Brain microvascular endothelial cell (primary cell): ENCODE results near the gene TGM1.

ENCODE experiments used
- DNase-seq: peaks from one replicate; pipeline ENCODE4 v3.0.0-alpha.2; 2020
- H3K27ac ChIP-seq: fragments of 250-450 bp; sonication (Bioruptor Pico); 2 replicates; pipeline ENCODE4 v1.5.1; 2020; ENCODE audit warnings: mild to moderate bottlenecking, moderate library complexity
- H3K27me3 ChIP-seq: fragments of 250-450 bp; sonication (Bioruptor Pico); replicated peaks from 2 replicates; pipeline ENCODE4 v1.5.1; 2020; ENCODE audit warnings: mild to moderate bottlenecking
- H3K36me3 ChIP-seq: fragments of 250-450 bp; sonication (Bioruptor Pico); replicated peaks from 2 replicates; pipeline ENCODE4 v1.5.1; 2020; ENCODE audit warnings: mild to moderate bottlenecking
- H3K4me3 ChIP-seq: 2 replicates; pipeline ENCODE4 v1.5.1; 2011; ENCODE audit warnings: low read depth, mild to moderate bottlenecking, control low read depth, low read length, moderate library complexity
- in situ Hi-C: cut with HindIII; loops from 2 replicates; pipeline ENCODE4 v1.10.0; 2017; ENCODE audit warnings: low sequenced_read_pairs, low pct_ligation_motif_present
- TF ChIP-seq, protein P1 (sequence below): IDR thresholded peaks from 2 replicates; pipeline ENCODE4 v1.5.1; 2011; ENCODE audit warnings: low read depth, mild to moderate bottlenecking, moderate library complexity, low read length, control low read depth, inconsistent platforms; ENCODE audit errors: missing control alignments

The TGM1 gene

DNA sequence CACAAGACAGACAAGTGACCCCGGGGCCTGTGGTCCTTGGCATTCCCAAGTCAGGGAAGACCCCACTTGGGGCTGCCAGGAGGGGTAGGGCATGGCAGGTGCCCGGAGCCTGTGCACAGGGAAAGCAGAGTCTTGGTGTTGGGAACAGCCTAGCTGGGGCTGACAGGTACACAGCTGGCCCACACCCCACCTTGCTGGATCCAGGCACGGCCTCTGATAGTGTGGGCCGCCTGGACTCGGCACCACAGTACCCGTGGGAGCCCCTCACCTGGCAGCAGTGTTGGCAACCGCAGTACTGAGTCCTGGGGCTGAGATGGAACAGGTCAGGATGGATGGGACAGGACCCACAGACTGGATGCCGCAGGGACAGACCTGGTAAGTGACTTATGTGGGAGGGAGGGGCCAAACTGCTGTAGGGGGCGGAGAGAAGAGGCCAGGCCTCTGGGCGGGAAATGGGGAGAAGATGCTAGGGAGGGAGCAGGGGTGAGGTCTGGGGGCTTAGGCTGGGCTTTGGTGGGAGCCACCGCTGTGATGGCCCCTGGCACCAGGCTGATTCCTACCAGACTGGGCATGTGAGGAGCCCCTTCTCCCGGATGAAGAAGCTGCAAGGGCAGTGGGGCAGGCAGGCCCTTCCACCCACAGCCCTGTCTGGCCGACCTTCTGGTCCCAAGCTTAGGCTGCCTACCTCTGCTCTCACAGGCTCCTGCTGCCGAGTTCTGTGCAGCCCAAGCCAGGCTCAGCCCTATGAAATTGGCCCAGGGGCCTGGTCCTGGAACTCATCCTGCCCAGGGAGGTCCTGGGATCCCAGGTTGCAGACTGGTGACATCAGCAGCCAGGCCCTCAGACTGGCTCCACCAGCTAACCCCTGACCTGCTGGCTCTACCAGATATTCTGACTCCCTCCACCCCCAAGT is at the start of gene TGM1:
Gene TGM1, minus strand, starts transcription at position 357 of the 913 bp plus-strand sequence. CDS start 825 bp downstream, outside the sequence.
- Histone ChIP-seq H3K36me3 (peaks cover 12% of the 10 kb centered on the region), H3K27me3 (no peaks in the 10 kb centered on the region), H3K4me3 (no peak within 1 kb of the TSS), H3K27ac (no peak within 1 kb of the TSS)
- DNase-seq = no peak
- TF ChIP-seq, protein P1, sequence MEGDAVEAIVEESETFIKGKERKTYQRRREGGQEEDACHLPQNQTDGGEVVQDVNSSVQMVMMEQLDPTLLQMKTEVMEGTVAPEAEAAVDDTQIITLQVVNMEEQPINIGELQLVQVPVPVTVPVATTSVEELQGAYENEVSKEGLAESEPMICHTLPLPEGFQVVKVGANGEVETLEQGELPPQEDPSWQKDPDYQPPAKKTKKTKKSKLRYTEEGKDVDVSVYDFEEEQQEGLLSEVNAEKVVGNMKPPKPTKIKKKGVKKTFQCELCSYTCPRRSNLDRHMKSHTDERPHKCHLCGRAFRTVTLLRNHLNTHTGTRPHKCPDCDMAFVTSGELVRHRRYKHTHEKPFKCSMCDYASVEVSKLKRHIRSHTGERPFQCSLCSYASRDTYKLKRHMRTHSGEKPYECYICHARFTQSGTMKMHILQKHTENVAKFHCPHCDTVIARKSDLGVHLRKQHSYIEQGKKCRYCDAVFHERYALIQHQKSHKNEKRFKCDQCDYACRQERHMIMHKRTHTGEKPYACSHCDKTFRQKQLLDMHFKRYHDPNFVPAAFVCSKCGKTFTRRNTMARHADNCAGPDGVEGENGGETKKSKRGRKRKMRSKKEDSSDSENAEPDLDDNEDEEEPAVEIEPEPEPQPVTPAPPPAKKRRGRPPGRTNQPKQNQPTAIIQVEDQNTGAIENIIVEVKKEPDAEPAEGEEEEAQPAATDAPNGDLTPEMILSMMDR = no peak
- in situ Hi-C loops = no loop called here

DNA sequence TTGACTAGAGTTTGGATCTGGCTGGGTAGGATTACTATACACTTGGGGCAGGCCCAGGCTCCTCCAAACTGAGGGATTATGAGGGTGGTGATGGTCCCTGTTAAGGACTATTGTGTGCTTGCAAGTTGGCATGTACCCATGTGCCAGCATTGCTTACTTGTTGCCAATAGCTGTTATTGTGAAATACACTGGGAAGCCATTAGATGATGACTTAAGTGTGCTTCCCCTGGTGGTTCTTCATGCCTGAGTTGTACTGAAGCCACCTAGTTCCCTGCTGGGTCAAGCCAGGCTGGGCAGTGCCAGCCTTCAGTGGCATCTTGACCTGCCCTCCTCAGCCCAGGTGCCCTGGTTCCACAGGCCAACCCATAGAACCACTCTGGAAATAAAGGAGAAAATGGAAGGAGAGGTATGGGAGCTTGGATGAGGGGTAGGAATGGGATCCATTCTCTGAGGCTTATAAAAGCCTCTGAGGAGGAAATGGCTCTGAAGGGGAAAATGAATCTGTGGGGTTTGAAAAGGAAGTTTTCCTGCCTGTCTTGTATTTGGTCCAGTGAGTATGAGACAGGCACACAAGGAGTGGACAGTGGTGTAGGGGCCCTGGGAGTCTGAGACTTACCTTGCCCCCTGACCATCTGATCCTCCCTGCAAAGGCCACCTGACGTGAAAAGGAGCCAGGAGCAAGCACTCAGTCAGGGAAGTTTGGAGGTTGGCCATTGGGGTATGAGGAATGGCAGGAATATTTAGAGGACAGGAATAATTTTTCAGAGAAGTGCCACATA is 49.0 kb upstream of the TGM1 start:
- Histone ChIP-seq H3K4me3 (no peak overlapping the region), H3K36me3 (no peaks in the 10 kb centered on the region), H3K27ac (no peak overlapping the region), H3K27me3 (no peaks in the 10 kb centered on the region)
- DNase-seq = no peak
- TF ChIP-seq, protein P1 = no peak
- in situ Hi-C loops = no loop called here

DNA sequence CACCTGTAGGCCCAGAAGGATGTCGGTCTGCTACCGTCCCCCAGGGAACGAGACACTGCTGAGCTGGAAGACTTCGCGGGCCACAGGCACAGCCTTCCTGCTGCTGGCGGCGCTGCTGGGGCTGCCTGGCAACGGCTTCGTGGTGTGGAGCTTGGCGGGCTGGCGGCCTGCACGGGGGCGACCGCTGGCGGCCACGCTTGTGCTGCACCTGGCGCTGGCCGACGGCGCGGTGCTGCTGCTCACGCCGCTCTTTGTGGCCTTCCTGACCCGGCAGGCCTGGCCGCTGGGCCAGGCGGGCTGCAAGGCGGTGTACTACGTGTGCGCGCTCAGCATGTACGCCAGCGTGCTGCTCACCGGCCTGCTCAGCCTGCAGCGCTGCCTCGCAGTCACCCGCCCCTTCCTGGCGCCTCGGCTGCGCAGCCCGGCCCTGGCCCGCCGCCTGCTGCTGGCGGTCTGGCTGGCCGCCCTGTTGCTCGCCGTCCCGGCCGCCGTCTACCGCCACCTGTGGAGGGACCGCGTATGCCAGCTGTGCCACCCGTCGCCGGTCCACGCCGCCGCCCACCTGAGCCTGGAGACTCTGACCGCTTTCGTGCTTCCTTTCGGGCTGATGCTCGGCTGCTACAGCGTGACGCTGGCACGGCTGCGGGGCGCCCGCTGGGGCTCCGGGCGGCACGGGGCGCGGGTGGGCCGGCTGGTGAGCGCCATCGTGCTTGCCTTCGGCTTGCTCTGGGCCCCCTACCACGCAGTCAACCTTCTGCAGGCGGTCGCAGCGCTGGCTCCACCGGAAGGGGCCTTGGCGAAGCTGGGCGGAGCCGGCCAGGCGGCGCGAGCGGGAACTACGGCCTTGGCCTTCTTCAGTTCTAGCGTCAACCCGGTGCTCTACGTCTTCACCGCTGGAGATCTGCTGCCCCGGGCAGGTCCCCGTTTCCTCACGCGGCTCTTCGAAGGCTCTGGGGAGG is 47.9 kb upstream of the TGM1 start, which contains the start of gene LTB4R:
Gene LTB4R, plus strand, starts transcription at position 857 of the 959 bp plus-strand sequence. CDS start 4,150 bp downstream, outside the sequence.
- H3K36me3 ChIP-seq = peaks cover 7% of the 10 kb centered on the region
- TF ChIP-seq, protein P1 = peak; percentile 10

DNA sequence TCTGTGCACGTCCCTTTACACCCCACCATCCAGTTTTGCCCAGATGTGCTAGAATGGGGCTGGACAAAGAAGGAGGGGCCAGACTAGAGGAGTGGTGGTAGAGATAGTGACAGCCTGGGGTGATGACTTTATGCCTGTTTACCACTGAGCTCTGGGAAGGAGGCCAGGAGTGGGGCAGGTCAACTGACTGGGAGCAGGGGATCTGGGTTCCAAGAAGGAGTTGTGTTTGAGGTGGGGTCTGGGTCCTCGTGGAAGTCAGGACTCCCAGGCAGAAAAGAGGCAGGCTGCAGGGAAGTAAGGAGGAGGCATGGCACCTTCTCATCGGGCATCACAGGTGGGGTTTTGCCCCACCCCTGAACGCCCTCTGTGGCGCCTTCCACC is 47.3 kb upstream of the TGM1 start:
- Histone ChIP-seq H3K27me3 (no peaks in the 10 kb centered on the region), H3K27ac (no peak overlapping the region), H3K36me3 (peaks cover 14% of the 10 kb centered on the region), H3K4me3 (no peak overlapping the region)
- DNase-seq = no peak
- in situ Hi-C loops = no loop called here
- TF ChIP-seq, protein P1 = no peak

More for the DNA sequence above, 47.9 kb upstream of the TGM1 start, which contains the start of gene LTB4R:
- no peak within 1 kb of the TSS for H3K27ac ChIP-seq
- DNase-seq = peak; percentile 36
- H3K27me3 ChIP-seq = no peaks in the 10 kb centered on the region
- in situ Hi-C loops = no loop called here
- H3K4me3 ChIP-seq = peak within 1 kb of the TSS; percentile 45

DNA sequence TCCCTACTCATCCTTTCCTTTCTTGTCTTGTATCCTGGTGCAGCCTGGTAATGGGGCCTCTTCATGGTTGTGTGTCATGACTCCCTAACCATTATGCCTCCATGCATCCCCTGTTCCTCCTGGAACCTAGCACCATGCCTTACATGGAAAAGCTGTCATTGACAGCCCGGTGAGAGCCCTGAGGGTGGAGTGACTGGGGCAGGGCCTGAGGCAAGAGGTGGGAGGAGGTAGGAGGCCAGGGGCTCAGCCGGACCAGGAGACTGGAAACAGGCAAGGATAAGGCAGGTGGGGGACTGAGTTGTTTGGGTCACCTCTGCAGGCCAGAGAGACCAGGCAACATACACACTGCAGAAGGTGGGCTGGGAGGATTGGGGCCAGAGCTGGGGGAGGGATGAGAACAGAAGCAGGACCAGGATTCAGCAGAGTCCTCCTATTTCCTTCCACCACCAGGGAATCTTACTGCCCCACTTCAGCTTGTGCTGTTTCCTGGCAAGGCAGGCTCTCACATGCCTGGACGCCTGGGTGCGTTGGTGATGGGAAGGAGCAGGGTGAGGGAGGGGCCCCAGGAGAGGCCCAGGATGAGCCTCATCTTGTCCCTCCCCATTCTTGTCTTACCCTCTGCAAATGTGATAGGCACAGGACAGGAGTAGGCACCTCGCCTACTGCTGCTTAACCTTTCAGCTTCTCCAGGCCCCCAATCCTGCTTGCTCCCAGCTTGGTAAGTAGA is 46.7 kb upstream of the TGM1 start, which contains the start of gene LTB4R2:
Gene LTB4R2, plus strand, starts transcription at position 603 of the 727 bp plus-strand sequence. CDS start 525 bp downstream, outside the sequence.
- H3K36me3 ChIP-seq = peaks cover 18% of the 10 kb centered on the region
- H3K27ac ChIP-seq = no peak within 1 kb of the TSS
- TF ChIP-seq, protein P1 = no peak
- peak within 1 kb of the TSS; percentile 45 for H3K4me3 ChIP-seq
- no peaks in the 10 kb centered on the region for H3K27me3 ChIP-seq
- no peak for DNase-seq
- in situ Hi-C loops = no loop called here
